Measurements from ENCODE around the gene PTPA. TPM values are rescaled to one million over a fixed set of nuclear protein-coding genes. Genes with fewer than 3 reads are reported as not detected.
A peak's percentile ranks its signal among the peaks of the same experiment; 100 is the strongest.
"Not testable (repeated sequence)": the region's sequence is repeated elsewhere in the genome, so short reads cannot be mapped to it uniquely, and the experiment has no call there.

Gene PTPA
- total RNA-seq, 1 donor from 2014 or later = 162 TPM

GRCh38 chr9:129191234-129191633, 80.0 kb downstream of the PTPA start:
- H3K4me1 ChIP-seq = no peaks in the 10 kb centered on the region
- H3K27me3 ChIP-seq (ENCODE audit: low read depth) = peaks cover 28% of the 10 kb centered on the region
- H3K4me3 ChIP-seq = no peak overlapping the region
- no peak for DNase-seq
- H3K27ac ChIP-seq (replicated peaks) = no peak overlapping the region
- TF ChIP-seq, protein P1, sequence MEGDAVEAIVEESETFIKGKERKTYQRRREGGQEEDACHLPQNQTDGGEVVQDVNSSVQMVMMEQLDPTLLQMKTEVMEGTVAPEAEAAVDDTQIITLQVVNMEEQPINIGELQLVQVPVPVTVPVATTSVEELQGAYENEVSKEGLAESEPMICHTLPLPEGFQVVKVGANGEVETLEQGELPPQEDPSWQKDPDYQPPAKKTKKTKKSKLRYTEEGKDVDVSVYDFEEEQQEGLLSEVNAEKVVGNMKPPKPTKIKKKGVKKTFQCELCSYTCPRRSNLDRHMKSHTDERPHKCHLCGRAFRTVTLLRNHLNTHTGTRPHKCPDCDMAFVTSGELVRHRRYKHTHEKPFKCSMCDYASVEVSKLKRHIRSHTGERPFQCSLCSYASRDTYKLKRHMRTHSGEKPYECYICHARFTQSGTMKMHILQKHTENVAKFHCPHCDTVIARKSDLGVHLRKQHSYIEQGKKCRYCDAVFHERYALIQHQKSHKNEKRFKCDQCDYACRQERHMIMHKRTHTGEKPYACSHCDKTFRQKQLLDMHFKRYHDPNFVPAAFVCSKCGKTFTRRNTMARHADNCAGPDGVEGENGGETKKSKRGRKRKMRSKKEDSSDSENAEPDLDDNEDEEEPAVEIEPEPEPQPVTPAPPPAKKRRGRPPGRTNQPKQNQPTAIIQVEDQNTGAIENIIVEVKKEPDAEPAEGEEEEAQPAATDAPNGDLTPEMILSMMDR (IDR thresholded peaks at IDR 0.05; ENCODE audit: borderline replicate concordance) = no peak
- no peaks in the 10 kb centered on the region for H3K36me3 ChIP-seq
- H3K9me3 ChIP-seq (replicated peaks) = peaks cover 17% of the 10 kb centered on the region
- intact Hi-C loops (cut with micrococcal nuclease) = loop anchor here (10.0 kb wide), 1 partner anchor 154 kb away; no protein-coding TSS in a partner anchor

- no peaks in the 10 kb centered on the region for H3K36me3 ChIP-seq
- TF ChIP-seq, protein P1 (IDR thresholded peaks at IDR 0.05; ENCODE audit: borderline replicate concordance) = no peak
- peaks cover 12% of the 10 kb centered on the region for H3K4me1 ChIP-seq
- no peak for DNase-seq
- peaks cover 28% of the 10 kb centered on the region for H3K27me3 ChIP-seq (ENCODE audit: low read depth)
- intact Hi-C loops (cut with micrococcal nuclease) = loop anchor here (10.0 kb wide), 1 partner anchor 151 kb away; no protein-coding TSS in a partner anchor
- H3K27ac ChIP-seq (replicated peaks) = no peak overlapping the region
- no peak overlapping the region for H3K4me3 ChIP-seq
- peaks cover 11% of the 10 kb centered on the region for H3K9me3 ChIP-seq (replicated peaks)
Observed at GRCh38 chr9:129193655-129194054, 82.4 kb downstream of the PTPA start.

- Histone ChIP-seq H3K36me3 (no peaks in the 10 kb centered on the region), H3K9me3 (replicated peaks) (peaks cover 11% of the 10 kb centered on the region), H3K27ac (replicated peaks) (no peak overlapping the region), H3K4me3 (no peak overlapping the region), H3K27me3 (ENCODE audit: low read depth) (peaks cover 28% of the 10 kb centered on the region), H3K4me1 (peaks cover 13% of the 10 kb centered on the region)
- intact Hi-C loops (cut with micrococcal nuclease) = loop anchor here (10.0 kb wide), 1 partner anchor 151 kb away; no protein-coding TSS in a partner anchor
- TF ChIP-seq, protein P1 (IDR thresholded peaks at IDR 0.05; ENCODE audit: borderline replicate concordance) = no peak
- DNase-seq = no peak
Observed at GRCh38 chr9:129194221-129194620, 83.0 kb downstream of the PTPA start.

GRCh38 chr9:129195606-129196005, 84.4 kb downstream of the PTPA start:
- H3K27ac ChIP-seq (replicated peaks) = no peak overlapping the region
- intact Hi-C loops (cut with micrococcal nuclease) = loop anchor here (10.0 kb wide), 1 partner anchor 149 kb away; no protein-coding TSS in a partner anchor
- H3K27me3 ChIP-seq (ENCODE audit: low read depth) = peaks cover 28% of the 10 kb centered on the region
- no peaks in the 10 kb centered on the region for H3K36me3 ChIP-seq
- no peak for DNase-seq
- peaks cover 13% of the 10 kb centered on the region for H3K4me1 ChIP-seq
- TF ChIP-seq, protein P1 (IDR thresholded peaks at IDR 0.05; ENCODE audit: borderline replicate concordance) = no peak
- peaks cover 11% of the 10 kb centered on the region for H3K9me3 ChIP-seq (replicated peaks)
- no peak overlapping the region for H3K4me3 ChIP-seq

DNA sequence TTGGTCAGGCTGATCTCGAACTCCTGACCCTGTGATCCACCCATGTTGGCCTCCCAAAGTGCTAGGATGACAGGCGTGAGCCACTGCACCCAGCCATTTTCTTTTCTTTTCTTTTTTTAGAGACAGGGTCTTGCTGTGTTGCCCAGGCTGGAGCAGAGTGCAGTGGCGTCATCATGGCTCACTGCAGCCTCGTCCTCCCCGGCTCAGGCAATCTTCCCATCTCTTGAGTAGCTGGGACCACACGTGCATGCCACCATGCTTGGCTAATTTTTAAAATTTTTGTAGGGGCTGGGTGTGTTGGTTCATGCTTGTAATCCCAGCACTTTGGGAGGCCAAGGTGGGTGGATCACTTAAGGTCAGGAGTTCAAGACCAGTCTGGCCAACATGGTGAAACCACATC, 85.8 kb downstream of the PTPA start:
- H3K4me3 ChIP-seq; DNase-seq; H3K9me3 ChIP-seq (replicated peaks); H3K36me3 ChIP-seq; H3K27ac ChIP-seq (replicated peaks): not testable (repeated sequence)
- intact Hi-C loops (cut with micrococcal nuclease) = loop anchor here (10.0 kb wide), 1 partner anchor 148 kb away; no protein-coding TSS in a partner anchor
- peaks cover 13% of the 10 kb centered on the region for H3K4me1 ChIP-seq
- peaks cover 28% of the 10 kb centered on the region for H3K27me3 ChIP-seq (ENCODE audit: low read depth)

- H3K4me3 ChIP-seq = peak overlapping the region; percentile 29
- intact Hi-C loops (cut with micrococcal nuclease) = loop anchor here (10.0 kb wide), 1 partner anchor 147 kb away; no protein-coding TSS in a partner anchor
- TF ChIP-seq, protein P1 (IDR thresholded peaks at IDR 0.05; ENCODE audit: borderline replicate concordance) = no peak
Observed at GRCh38 chr9:129197978-129198318, 86.7 kb downstream of the PTPA start.

More at GRCh38 chr9:129197978-129198318, 86.7 kb downstream of the PTPA start:
- Histone ChIP-seq H3K4me1 (peaks cover 18% of the 10 kb centered on the region), H3K9me3 (replicated peaks) (no peaks in the 10 kb centered on the region), H3K27ac (replicated peaks) (peak overlapping the region; percentile 81), H3K36me3 (no peaks in the 10 kb centered on the region), H3K27me3 (ENCODE audit: low read depth) (peaks cover 27% of the 10 kb centered on the region)
- DNase-seq = peak; percentile 34
